Lower leg skin (tissue), 3 donors: ENCODE results near the gene ACTN3.
"Not testable (repeated sequence)": the region's sequence is repeated elsewhere in the genome, so short reads cannot be mapped to it uniquely, and the experiment has no call there.

ENCODE experiments used
- CTCF ChIP-seq, 3 donors: fragments of 450-650 bp; IDR thresholded peaks; one replicate each; pipeline ENCODE4 v1.5.1; 2016; ENCODE audit warnings: antibody characterized with exemption in 3 of 3, mild to moderate bottlenecking in 3 of 3, moderate library complexity in 2 of 3
- POLR2A ChIP-seq, 2 donors: fragments of 450-650 bp; IDR thresholded peaks; one replicate each; pipeline ENCODE4 v1.6.1; 2016 to 2017; ENCODE audit warnings: antibody characterized with exemption in 2 of 2, mild to moderate bottlenecking in 1 of 2, moderate library complexity in 1 of 2

GRCh38 chr11:66585447-66585846 is 38.7 kb downstream of the ACTN3 start:
- TF ChIP-seq POLR2A, CTCF (IDR thresholded peaks at IDR 0.05): not testable (repeated sequence)
